Subcutaneous adipose tissue (tissue), 4 donors: ENCODE results near the gene MAP1B. TPM values are rescaled to one million over a fixed set of nuclear protein-coding genes. Genes with fewer than 3 reads are reported as not detected.

Experiments used
- CTCF ChIP-seq: fragments of 450-650 bp; IDR thresholded peaks from one replicate; pipeline ENCODE4 v1.5.1; 2016; ENCODE audit warnings: low read depth, mild to moderate bottlenecking, control low read depth, antibody characterized with exemption, moderate library complexity
- total RNA-seq, 4 donors: library from RNA; depleted of rRNA; stranded (reverse); fragments of >200 nt; gene quantifications; one replicate each; pipeline ENCODE4 v1.1.0, GENCODE V29; 2016

MAP1B gene
- total RNA-seq, 4 donors from 2014 or later: 174 to 1,477 (median 584) TPM

- TF ChIP-seq CTCF: no peak
Measured at GRCh38 chr5:72171667-72172066, 64.4 kb downstream of the MAP1B start.

GRCh38 chr5:72172786-72173185 lies 65.5 kb downstream of the MAP1B start:
- no peak for TF ChIP-seq CTCF

- no peak for TF ChIP-seq CTCF
Measured at GRCh38 chr5:72177538-72177937, 70.3 kb downstream of the MAP1B start.

- no peak for TF ChIP-seq CTCF
Measured at GRCh38 chr5:72179028-72179815, 71.9 kb downstream of the MAP1B start.

GRCh38 chr5:72179816-72180440 lies 72.7 kb downstream of the MAP1B start:
- no peak for TF ChIP-seq CTCF

GRCh38 chr5:72180925-72181324 lies 73.7 kb downstream of the MAP1B start:
- no peak for TF ChIP-seq CTCF

GRCh38 chr5:72182686-72183085 lies 75.4 kb downstream of the MAP1B start:
- TF ChIP-seq CTCF: no peak
